SJSA1 (cell line): ENCODE data around the gene SLC6A13. TPM values are rescaled to one million over a fixed set of nuclear protein-coding genes. Genes with fewer than 3 reads are reported as not detected.

Experiments
- DNase-seq, 2 experiments: peaks; one replicate each; pipeline ENCODE4 v3.0.0-alpha.2; 2015 to 2020; ENCODE audit warnings: low spot score in 2 of 2, low read depth in 1 of 2
- H3K27ac ChIP-seq: fragments of 250-450 bp; sonication (Bioruptor Pico); 2 replicates; pipeline ENCODE4 v1.5.1; 2020; ENCODE audit warnings: mild to moderate bottlenecking, moderate library complexity
- H3K27me3 ChIP-seq: fragments of 250-450 bp; sonication (Bioruptor Pico); replicated peaks from 2 replicates; pipeline ENCODE4 v1.5.1; 2020; ENCODE audit warnings: mild to moderate bottlenecking, moderate library complexity
- H3K36me3 ChIP-seq: fragments of 250-450 bp; sonication (Bioruptor Pico); 2 replicates; pipeline ENCODE4 v1.5.1; 2020; ENCODE audit warnings: mild to moderate bottlenecking
- H3K4me1 ChIP-seq: fragments of 250-450 bp; sonication (Bioruptor Pico); replicated peaks from 2 replicates; pipeline ENCODE4 v1.6.1; 2021; ENCODE audit warnings: mild to moderate bottlenecking
- H3K4me3 ChIP-seq: fragments of 250-450 bp; sonication (Bioruptor Pico); 2 replicates; pipeline ENCODE4 v1.5.1; 2020; ENCODE audit warnings: mild to moderate bottlenecking
- H3K9me3 ChIP-seq: fragments of 250-450 bp; sonication (Bioruptor Pico); replicated peaks from 2 replicates; pipeline ENCODE4 v1.5.1; 2020; ENCODE audit warnings: mild to moderate bottlenecking
- total RNA-seq: library from RNA; depleted of rRNA; stranded (reverse); fragments of >200 nt; shearing (Covaris generic); gene quantifications from 2 replicates; pipeline ENCODE4 v1.2.3, GENCODE V29; 2014

The SLC6A13 gene
- total RNA-seq, 1 experiment from 2014 or later = not detected

DNA sequence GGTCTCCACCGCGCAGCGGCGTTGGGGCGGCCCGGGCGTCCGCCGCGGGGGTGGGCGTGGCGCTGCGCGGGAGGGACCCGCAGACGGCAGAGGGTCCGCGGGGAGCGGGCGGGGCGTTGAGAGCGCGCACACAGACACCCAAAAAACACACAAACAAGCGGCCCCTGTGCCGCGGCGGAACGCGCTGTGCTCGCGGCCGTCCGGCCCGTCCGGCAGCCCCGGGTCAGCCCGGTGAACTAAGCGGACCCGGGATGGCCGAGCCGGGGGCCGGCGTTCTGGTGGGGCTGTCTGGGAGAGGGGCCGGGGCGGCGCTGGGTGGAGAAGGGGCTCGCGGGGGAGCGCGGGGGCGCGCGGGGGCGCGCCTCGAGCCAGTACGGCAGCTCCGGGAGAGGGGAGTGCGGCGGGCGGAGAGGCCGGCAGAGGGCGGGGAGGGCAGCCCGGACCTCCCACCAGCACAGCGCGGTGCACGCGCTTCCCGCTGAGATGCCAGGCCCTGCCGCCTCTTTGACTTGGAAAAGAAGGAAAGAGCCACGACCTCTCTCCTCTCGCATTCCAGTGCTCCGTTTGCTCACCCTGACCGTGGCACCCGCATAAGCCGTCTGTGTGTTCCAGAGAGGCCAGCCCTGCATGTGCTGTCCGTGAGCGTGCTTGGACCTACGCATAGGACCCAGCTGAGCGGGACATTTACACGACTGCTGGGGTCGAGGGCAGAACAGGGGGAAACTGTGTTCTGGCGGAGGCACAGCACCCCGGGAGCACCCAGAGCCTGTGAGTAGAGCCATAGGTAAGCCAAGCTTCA lies 59.0 kb downstream of the SLC6A13 start:
- Histone ChIP-seq H3K9me3 (peaks cover 2% of the 10 kb centered on the region), H3K27me3 (peaks cover 91% of the 10 kb centered on the region), H3K27ac (no peak overlapping the region), H3K4me1 (peaks cover 19% of the 10 kb centered on the region), H3K36me3 (no peaks in the 10 kb centered on the region), H3K4me3 (peak overlapping the region; percentile 32)
- DNase-seq = no peak

DNA sequence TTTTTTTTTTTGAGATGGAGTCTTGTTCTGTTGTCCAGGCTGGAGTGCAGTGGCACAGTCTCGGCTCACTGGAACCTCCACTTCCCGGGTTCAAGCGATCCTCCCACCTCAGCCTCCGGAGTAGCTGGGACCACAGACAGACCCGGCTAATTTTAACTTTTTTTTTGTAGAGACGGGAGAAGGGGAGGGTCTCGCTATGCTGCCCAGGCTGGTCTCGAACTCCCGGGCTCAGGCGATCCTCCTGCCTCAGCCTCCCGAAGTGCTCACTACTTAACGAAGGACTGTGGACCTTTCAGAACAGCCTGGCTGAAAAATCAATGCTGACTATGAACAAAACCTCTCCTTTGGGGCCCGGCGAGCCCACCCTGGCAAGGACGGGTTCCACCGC lies 59.6 kb downstream of the SLC6A13 start:
- DNase-seq = no peak
- H3K27ac ChIP-seq = no peak overlapping the region
- H3K9me3 ChIP-seq = peaks cover 2% of the 10 kb centered on the region
- H3K4me3 ChIP-seq = peak overlapping the region; percentile 32
- H3K36me3 ChIP-seq = no peaks in the 10 kb centered on the region
- H3K27me3 ChIP-seq = peaks cover 89% of the 10 kb centered on the region
- peaks cover 19% of the 10 kb centered on the region for H3K4me1 ChIP-seq

DNA sequence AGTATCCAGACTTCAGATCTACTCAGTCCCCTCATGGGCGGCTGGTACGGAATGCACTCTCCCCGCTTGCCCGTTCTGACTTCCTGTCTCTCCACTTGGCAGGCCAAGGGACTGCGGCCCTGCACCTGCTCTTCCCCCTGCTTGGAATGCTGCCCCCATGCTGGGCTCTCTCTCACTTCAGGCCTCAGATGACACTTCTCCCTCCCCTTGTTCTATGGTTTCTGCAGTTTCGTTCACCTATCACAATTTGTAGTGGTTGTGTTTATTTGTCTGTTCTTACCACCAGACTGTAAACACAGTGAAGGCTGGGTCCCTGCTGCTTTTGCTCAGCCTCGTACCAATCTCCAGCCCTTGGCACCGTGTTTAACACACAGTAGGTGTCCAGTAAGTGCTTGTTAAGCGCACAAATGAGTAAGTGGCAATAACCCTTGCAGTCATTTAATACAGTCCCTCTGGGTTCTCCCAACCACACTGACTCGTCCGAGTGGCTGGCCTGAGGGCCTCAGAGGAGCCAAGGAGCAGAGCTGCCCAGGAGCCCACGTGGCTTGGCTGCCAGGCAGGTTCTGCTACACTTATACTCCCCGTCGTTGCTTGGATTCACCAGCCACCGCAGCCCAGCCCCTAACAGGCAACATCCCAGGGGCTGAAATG lies 60.4 kb downstream of the SLC6A13 start:
- DNase-seq = no peak
- Histone ChIP-seq H3K27ac (no peak overlapping the region), H3K9me3 (peaks cover 2% of the 10 kb centered on the region), H3K4me1 (peaks cover 19% of the 10 kb centered on the region), H3K4me3 (no peak overlapping the region), H3K27me3 (peaks cover 81% of the 10 kb centered on the region), H3K36me3 (no peaks in the 10 kb centered on the region)

DNA sequence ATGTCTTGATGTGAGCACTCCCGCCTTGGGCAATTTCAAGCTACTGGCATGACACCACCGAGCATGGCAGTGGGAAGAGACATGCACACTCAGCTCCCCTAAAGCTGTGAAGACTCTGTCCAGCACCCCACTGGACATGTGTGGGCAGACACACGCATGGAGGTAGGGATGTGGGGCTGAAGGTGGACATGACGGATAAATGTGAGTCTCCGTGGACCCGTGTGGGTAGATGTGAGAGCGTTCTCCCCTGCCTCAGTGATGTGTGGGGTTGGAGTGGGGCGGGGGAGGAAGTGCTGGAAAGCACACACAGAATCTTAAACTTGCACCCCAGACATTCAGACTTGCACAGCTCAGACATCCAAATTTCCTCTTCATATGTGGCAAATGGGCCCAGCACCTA lies 61.3 kb downstream of the SLC6A13 start:
- H3K9me3 ChIP-seq = peaks cover 2% of the 10 kb centered on the region
- H3K4me3 ChIP-seq = no peak overlapping the region
- H3K4me1 ChIP-seq = peaks cover 19% of the 10 kb centered on the region
- peaks cover 74% of the 10 kb centered on the region for H3K27me3 ChIP-seq
- no peaks in the 10 kb centered on the region for H3K36me3 ChIP-seq
- no peak for DNase-seq
- H3K27ac ChIP-seq = no peak overlapping the region

DNA sequence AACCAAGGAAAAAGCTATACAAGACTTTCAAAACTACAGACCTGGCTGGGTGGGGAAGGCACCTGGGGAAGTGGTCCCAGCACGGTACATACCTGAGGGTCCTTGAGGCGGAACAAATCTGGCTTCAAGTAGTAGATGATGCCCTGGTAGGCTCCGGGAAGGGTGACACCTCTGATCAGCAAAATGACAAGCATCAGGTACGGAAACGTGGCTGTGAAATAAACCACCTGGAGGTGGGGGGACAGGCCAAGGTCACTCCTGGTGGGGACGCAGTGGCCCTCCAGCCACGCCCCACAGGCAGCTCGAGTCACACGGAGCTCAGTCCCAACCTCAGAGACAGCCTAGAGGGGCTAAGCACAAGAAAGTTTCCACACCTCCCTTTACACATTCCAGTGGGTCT lies 63.9 kb downstream of the SLC6A13 start:
- Histone ChIP-seq H3K4me3 (no peak overlapping the region), H3K9me3 (no peaks in the 10 kb centered on the region; the same call in 1 of the 2 replicates), H3K36me3 (no peaks in the 10 kb centered on the region), H3K27me3 (peaks cover 62% of the 10 kb centered on the region), H3K4me1 (peaks cover 13% of the 10 kb centered on the region), H3K27ac (no peak overlapping the region)
- no peak for DNase-seq

DNA sequence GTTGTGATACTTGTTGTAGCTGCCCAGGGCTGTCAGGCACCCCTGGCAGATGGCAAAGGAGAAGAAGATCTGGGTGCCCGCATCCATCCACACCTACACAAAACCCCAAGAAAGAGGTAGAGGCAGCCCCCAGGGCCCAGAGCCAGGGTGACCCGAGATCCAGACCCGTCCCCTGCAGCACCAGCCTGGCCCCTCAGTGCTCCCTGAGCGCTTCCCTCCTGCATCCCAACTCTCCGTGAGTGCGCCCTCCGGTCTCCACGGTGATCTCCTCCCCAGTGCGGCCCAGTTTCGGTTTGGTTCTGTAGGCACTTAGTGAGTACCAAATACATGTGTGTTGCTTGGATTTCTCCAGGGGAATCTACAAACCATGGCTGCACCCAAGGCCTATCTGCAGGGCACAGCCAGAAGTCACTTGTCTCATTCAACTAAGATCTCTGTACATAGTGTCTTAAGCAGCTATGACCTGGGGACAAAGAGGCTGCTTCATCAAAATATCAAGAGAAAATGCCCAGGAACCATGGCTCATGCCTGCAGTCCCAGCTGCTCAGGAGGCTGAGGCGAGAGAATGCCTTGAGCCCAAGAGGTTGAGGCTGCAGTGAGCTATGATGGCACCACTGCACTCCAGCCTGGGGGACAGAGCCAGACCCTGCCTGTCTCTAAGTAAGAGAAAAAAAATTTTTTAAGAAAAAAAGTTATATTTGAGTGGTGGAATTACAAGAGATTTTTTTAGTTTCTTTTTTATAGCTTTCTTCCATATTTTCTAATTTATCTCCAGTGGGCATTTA lies 64.5 kb downstream of the SLC6A13 start:
- no peak for DNase-seq
- H3K9me3 ChIP-seq = no peaks in the 10 kb centered on the region
- no peak overlapping the region for H3K4me3 ChIP-seq
- no peaks in the 10 kb centered on the region for H3K36me3 ChIP-seq
- H3K27ac ChIP-seq = no peak overlapping the region
- H3K4me1 ChIP-seq = peaks cover 7% of the 10 kb centered on the region
- H3K27me3 ChIP-seq = peaks cover 60% of the 10 kb centered on the region

DNA sequence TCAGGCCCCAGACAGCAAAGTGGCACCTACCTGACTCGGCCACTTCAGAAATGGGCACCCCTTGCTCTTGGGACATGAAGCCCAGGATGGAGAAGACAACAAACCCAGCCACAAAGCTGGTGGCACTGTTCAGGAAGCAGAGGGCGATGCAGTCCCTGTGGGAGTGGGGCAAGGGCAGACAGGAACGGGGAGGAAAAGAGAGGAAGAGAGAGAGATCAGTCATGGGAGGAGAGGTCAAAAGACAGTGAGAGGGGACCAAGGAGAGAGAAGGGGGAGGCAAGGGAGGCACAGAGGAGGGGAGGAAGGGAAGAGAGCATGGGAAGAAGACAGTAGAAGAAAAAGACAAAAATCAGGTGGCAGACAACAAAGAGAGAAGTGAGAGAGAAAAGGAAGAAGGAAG lies 65.3 kb downstream of the SLC6A13 start:
- Histone ChIP-seq H3K36me3 (no peaks in the 10 kb centered on the region), H3K9me3 (no peaks in the 10 kb centered on the region), H3K27me3 (peaks cover 54% of the 10 kb centered on the region)

DNA sequence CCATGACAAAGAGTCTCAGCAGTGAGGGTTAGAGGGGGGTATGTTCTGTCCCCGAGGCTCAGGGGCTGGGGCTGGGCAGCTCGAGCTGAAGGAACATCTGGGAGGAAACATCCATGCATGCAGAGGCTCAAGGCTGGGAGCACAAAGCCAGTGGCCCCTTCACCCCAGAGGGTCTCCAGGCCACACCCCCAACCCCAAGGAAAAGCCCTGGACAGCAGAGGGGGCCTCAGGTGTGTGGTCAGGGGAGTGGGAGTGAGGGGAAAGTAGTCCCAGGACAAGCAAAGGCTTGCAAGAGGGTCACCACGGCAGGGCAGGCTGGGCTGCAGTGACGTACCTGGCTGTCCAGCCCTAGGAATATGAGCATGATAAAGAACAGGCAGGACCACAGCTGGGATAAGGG lies 66.2 kb downstream of the SLC6A13 start:
- peaks cover 7% of the 10 kb centered on the region for H3K4me1 ChIP-seq
- H3K36me3 ChIP-seq = no peaks in the 10 kb centered on the region
- H3K27ac ChIP-seq = no peak overlapping the region
- DNase-seq = no peak
- H3K27me3 ChIP-seq = peaks cover 48% of the 10 kb centered on the region
- H3K4me3 ChIP-seq = no peak overlapping the region
- H3K9me3 ChIP-seq = no peaks in the 10 kb centered on the region

More for the DNA sequence above, 65.3 kb downstream of the SLC6A13 start:
- no peak for DNase-seq
- Histone ChIP-seq H3K27ac (no peak overlapping the region), H3K4me1 (peaks cover 7% of the 10 kb centered on the region), H3K4me3 (no peak overlapping the region)

DNA sequence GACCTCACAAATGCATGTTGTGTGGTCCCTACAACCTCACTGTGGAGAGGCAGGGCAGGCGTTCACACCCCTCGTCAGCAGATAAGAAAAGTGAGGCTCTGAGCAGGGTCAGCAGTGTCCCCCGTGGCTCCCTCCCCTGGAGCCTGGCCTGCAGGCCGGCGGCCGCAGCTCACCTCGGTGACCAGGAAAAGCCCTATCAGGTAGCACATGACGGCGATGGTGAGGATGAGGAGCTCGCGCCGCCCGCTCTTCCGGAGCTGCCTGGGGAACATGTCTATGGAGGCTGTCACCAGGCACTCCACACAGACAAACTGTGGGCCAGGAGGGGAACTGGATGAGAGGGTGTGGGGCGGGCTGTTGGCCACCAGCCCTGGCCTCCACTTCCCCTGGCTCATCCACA lies 66.7 kb downstream of the SLC6A13 start:
- Histone ChIP-seq H3K4me3 (no peak overlapping the region), H3K27ac (no peak overlapping the region), H3K4me1 (peaks cover 7% of the 10 kb centered on the region), H3K9me3 (no peaks in the 10 kb centered on the region), H3K27me3 (peaks cover 48% of the 10 kb centered on the region), H3K36me3 (no peaks in the 10 kb centered on the region)
- no peak for DNase-seq

DNA sequence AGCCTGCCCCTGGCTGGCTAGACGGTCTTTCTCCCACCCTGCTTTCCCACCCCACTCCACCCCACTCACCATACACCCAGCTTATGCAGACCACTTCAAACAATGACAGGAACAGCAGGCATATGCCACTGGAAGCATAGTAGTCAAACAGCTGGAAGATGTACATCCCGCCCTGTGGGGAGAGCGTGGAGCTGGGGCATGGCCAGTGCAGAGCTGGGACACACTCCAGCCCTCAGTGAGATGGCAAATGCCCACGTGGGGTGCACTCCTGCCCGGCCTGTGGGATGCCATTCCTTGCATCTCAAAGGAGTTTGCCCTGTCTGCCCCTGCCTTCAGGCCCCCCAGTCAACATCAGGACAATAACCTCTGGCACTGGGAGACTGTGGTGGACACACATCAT lies 67.5 kb downstream of the SLC6A13 start:
- Histone ChIP-seq H3K4me1 (peaks cover 7% of the 10 kb centered on the region), H3K27ac (no peak overlapping the region), H3K27me3 (peaks cover 50% of the 10 kb centered on the region), H3K9me3 (no peaks in the 10 kb centered on the region), H3K4me3 (no peak overlapping the region), H3K36me3 (no peaks in the 10 kb centered on the region)
- DNase-seq = no peak

DNA sequence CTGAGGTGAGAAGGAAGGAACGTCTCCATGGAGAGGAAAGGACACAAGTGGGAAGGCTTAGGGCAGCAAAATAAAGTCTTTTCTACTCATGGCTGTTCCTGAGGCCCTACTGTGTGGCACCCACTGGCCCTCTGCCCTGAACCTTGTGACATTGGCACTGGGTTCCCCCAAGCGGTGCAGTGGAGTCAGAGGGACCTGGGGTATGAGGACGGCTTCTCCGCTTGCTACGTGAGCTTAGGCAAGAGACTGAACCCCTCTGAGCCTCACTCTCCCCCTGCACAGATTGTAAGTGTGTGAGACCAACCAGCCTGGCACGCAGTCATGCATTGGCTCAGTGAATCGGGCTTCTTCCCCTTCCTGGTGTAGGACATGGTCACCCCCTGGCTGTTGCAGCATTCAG lies 68.4 kb downstream of the SLC6A13 start:
- peaks cover 53% of the 10 kb centered on the region for H3K27me3 ChIP-seq
- no peak overlapping the region for H3K27ac ChIP-seq
- no peak overlapping the region for H3K4me3 ChIP-seq
- no peak for DNase-seq
- peaks cover under 1% of the 10 kb centered on the region for H3K4me1 ChIP-seq
- no peaks in the 10 kb centered on the region for H3K36me3 ChIP-seq
- H3K9me3 ChIP-seq = no peaks in the 10 kb centered on the region

DNA sequence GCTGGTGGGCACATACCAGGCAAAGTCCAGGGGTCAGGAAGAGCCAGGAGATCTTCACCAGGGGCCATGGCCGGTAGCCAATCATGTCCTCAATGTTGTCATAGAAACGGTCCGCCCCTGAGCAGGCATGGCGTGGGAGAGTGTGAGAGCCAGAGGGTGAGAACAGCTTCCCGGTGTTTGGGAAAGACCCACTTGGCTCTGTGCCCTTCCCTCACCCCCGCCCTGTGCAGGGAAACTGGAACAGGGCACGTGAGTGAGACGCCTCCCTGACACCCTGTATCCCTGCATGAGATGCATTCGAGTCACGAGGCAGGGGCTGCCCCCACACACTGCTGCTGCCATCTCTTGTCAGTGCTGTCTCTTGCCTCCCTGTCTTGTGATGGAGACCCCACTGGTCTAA lies 69.4 kb downstream of the SLC6A13 start:
- Histone ChIP-seq H3K36me3 (no peaks in the 10 kb centered on the region), H3K9me3 (no peaks in the 10 kb centered on the region), H3K27ac (no peak overlapping the region), H3K4me1 (peaks cover 3% of the 10 kb centered on the region; the same call in 1 of the 2 replicates), H3K27me3 (peaks cover 53% of the 10 kb centered on the region), H3K4me3 (no peak overlapping the region)
- DNase-seq = no peak

DNA sequence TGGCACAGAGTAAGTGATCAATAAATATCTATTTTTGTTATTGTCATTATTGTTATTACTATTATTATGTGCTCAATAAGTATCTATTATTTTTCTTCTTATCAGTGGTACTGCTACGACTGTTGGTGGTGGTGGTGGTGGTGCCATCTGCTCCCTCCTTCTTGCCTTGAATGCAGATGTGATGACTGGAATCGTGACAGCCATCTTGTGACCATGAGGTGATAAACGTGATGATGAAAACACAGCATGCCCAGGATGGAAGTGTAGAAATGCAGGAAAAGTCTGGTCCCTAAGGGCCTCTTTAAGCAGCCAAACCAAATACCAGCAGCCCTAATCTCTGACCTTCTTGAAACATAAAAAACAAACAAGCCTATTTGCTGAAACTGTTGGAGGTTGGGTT lies 71.1 kb downstream of the SLC6A13 start:
- Histone ChIP-seq H3K9me3 (no peaks in the 10 kb centered on the region), H3K27ac (no peak overlapping the region), H3K4me1 (peaks cover 3% of the 10 kb centered on the region; the same call in 1 of the 2 replicates), H3K4me3 (no peak overlapping the region), H3K36me3 (no peaks in the 10 kb centered on the region), H3K27me3 (peaks cover 54% of the 10 kb centered on the region)
- no peak for DNase-seq

DNA sequence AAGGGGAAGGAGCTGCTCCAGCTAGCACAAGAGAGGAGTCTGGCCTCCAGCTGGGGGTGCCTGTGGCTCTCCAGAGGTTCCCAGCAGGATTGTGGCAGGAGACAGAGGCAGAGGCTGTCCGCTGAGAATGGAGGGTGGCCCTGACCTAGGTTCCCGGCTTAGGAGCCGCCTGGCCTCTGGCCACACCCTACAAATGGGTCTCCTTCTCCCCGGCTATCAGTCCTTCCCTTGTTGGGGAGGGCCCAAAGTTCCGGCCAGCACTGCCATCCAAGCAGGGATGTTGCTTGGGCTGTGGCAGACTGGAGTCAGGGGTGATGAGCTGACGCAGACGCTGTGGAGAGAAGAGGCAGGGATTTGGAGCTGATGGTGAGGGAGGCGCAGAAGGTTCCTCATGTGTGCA lies 71.8 kb downstream of the SLC6A13 start:
- H3K27ac ChIP-seq = no peak overlapping the region
- no peaks in the 10 kb centered on the region for H3K9me3 ChIP-seq
- H3K4me1 ChIP-seq = peaks cover 3% of the 10 kb centered on the region; the same call in 1 of the 2 replicates
- H3K4me3 ChIP-seq = no peak overlapping the region
- no peaks in the 10 kb centered on the region for H3K36me3 ChIP-seq
- peaks cover 54% of the 10 kb centered on the region for H3K27me3 ChIP-seq
- DNase-seq = no peak
